Measurements from ENCODE around the gene ANK3.

- TF ChIP-seq CTCF (IDR thresholded peaks at IDR 0.05) (no peak), POLR2A (IDR thresholded peaks at IDR 0.05) (no peak)
These were observed 101.4 kb downstream of the ANK3 start for GRCh38 chr10:60288256-60288655.

All from testis (tissue), 2 donors.